Coronary artery (tissue), 2 donors: ENCODE results near the gene MMP28.

Source experiments
- DNase-seq: peaks from one replicate; pipeline ENCODE4 v3.0.0-alpha.2; 2017; ENCODE audit warnings: low spot score
- H3K27ac ChIP-seq, 2 donors: fragments of 200-600 bp; sonication (generic); one replicate each; pipeline ENCODE4 v1.5.1; 2016 to 2019
- H3K4me3 ChIP-seq: fragments of 200-600 bp; sonication (generic); 2 replicates; pipeline ENCODE4 v1.5.1; 2016; ENCODE audit warnings: mild to moderate bottlenecking, moderate library complexity
- TF ChIP-seq, protein P1 (sequence below): fragments of 200-600 bp; sonication (generic); IDR thresholded peaks from one replicate; pipeline ENCODE4 v1.5.1; 2019; ENCODE audit warnings: antibody characterized with exemption

The MMP28 gene

DNA sequence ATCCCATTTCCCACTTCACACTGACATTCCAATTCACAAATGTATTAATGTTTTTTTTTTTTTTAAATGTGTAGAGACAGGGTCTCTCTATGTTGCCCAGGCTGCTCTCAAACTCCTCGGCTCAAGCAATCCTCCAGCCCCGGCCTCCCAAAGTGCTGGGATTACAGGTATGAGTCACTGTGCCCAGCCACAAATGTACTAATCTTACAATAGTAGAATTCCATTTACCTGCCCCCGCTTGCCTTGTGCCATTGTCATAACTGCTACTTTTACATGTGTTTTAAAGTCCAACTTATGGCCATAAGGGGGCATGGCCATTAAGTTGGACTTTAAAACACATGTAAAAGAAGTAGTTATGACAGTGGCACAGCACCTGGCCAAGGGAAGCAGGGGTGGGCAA is 4.6 kb downstream of the MMP28 start:
- TF ChIP-seq, protein P1, sequence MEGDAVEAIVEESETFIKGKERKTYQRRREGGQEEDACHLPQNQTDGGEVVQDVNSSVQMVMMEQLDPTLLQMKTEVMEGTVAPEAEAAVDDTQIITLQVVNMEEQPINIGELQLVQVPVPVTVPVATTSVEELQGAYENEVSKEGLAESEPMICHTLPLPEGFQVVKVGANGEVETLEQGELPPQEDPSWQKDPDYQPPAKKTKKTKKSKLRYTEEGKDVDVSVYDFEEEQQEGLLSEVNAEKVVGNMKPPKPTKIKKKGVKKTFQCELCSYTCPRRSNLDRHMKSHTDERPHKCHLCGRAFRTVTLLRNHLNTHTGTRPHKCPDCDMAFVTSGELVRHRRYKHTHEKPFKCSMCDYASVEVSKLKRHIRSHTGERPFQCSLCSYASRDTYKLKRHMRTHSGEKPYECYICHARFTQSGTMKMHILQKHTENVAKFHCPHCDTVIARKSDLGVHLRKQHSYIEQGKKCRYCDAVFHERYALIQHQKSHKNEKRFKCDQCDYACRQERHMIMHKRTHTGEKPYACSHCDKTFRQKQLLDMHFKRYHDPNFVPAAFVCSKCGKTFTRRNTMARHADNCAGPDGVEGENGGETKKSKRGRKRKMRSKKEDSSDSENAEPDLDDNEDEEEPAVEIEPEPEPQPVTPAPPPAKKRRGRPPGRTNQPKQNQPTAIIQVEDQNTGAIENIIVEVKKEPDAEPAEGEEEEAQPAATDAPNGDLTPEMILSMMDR, result no peak
- Histone ChIP-seq H3K4me3 (no peak overlapping the region), H3K27ac (no peak overlapping the region)
- DNase-seq, result no peak

DNA sequence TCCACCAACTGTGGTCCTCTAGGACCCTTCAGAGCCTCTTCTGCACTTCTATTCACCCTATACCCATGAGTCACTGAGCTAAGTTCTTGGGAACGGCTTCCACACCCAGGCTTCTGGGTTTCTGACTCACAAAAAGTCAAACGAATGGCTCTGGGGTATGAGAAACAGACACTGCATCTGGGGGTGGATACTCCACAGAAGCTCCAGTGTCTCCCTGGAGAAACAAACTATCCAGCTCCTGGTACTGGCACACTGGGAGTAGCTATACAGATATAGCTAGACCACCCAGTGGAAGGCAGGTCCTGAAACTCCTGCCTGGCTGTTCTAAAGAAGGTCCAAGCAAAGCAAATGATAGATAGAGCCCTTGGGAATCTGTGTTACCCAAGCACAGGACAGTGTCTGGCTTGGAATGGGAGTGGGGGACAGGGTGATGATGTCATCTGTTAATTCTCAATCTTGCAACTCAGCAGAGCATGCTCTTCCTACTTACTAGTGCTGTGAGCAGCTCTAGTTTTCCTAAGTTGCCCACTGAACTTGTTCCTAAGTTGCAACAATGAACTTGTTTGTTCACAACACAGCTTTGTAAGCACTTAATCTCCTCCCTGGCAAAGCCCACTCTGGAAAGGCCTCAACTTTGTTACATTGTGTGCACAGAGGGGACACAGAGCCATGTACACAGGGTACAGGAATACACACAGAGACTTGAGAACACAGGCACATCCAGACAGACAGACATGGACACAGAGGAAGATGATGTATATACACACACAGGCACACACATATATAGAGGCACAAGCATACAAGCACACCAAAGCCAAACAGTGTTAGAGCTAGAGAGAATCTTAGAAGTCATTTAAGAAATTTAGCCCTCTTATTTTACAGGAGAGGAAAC is 6.7 kb downstream of the MMP28 start:
- TF ChIP-seq, protein P1, result no peak
- peak; percentile 74 for DNase-seq
- H3K27ac ChIP-seq, result peak overlapping the region; percentile 36 to 87
- peak overlapping the region; percentile 27 for H3K4me3 ChIP-seq

DNA sequence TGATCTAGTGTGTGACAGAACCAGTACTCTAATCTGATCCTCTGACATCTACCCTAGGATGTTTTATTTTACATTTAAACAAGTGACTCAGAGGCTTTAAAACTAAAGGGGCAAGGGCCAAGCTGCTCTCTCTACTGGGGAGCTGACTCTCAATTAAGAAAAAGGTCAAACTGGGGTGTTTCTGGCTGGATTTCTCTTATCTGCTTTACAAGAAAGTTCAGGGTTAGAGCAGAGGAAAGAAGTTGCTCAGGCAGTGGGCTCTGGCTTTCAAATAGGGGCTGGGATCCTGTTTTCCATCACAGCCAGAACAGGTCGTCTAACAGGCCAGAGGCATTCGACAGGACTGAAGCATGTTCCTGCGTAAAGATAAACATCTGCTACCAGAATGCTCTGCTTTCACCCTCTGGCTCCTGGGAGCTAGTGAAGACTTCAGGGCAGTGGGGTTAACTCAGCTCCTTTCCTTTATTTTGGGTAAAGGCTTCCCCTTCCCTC is 8.5 kb downstream of the MMP28 start:
- DNase-seq, result no peak
- H3K27ac ChIP-seq, result peak overlapping the region; percentile 27 to 60
- no peak overlapping the region for H3K4me3 ChIP-seq
- TF ChIP-seq, protein P1, result no peak

DNA sequence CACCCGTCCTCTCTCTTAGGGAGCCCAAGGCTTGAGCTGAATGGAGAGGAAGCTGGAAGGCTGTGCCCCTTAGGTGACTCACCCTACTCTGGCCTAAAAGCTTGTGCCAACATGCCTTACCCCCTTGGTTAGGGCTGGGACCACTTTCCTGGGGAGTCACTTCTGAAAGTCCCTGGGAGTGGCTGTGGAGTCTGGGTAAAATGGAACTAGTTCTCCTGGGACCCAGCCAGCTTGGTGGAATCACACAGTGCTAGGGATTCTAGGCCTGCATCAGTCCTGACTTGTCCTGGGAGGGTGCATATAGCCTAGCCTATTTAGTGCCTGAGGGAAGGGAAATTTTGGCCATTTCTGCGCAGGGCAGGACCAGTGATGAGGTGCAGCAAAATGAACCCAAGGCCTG is 10.5 kb downstream of the MMP28 start:
- DNase-seq, result no peak
- TF ChIP-seq, protein P1, result no peak
- Histone ChIP-seq H3K4me3 (no peak overlapping the region), H3K27ac (peak overlapping the region; percentile 44 to 79)

DNA sequence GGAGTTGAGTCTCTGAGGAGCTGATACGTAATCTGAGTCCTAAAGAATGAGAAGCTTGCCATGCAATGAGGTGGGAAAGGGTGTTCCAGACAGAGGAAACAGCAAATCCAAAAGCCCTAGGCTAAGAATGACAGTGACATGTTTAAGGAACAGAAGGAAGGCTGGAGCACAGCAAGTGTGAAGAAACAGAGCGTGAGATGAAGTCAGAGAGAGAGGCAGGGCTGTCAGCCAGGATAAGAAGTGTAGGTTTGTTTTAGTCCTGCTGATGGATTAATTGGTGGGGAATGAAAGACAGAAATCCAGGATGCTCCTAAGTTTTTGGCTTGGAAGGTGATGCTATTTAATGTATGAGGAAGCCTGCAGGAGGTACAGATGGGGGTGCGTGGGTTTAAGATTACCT is 14.5 kb downstream of the MMP28 start:
- H3K27ac ChIP-seq, result peak overlapping the region in 1 of 2 donors; percentile 14
- no peak overlapping the region for H3K4me3 ChIP-seq
- no peak for DNase-seq
- TF ChIP-seq, protein P1, result no peak

DNA sequence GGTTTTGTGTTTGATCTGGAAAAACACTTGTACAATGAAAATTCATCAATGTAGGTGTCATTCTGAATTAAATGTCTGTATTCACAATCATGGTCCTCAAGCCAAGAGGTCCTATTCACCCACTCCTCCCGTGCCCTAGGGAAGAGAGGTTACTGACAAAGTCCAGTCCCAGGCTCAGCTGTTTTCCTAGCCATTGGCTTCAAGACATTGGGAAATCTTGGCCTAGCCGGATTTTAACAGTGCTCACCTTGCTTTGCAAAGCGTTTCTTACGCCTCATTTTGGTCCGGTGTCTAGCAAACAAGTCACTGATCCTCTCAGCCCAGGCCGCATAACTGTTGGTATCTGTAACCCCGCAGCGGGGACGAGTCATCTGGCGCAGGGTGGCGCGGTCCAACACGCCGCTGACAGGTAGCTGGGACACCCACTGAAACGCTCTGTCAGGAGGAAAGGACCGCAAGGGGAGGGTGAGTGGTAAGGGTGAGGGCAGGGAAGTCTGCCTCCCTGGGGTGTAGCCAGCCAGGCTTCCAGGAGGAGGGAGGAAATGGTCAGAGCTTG is 16.7 kb downstream of the MMP28 start:
- DNase-seq, result no peak
- peak overlapping the region in 1 of 2 donors; percentile 82 for H3K27ac ChIP-seq
- TF ChIP-seq, protein P1, result no peak
- H3K4me3 ChIP-seq, result no peak overlapping the region
